ENCODE results near the gene ITM2C.

ITM2C gene

DNA sequence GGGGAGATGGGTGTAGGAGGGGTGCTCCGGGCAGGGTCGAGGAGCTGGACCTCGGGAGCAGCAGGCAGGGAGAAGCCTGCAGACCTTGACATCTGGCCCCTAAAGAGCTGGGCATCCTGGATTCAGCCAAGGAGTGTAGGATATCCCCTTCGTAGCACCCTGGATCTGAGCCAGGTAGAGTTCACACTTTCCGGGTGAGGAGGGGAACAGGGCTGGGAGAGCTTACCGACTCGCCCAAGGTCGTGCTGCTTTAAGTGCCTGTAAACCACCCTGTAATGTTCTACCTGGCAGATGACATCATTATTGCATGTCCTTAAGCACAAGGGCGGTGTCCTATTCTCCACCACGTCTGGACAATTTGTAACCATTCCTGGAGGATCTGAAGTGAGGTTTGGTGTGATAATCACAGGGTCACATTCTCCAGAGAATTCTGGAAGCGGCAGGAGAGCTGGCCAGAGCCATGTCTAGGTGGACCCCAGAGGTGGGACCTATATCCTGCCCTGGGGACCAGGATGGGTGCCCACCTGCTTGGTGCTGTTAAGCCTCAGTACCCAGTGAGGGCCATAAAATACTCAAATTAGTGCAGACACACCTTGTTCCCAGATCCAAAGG is 14.6 kb downstream of the ITM2C start:
- Histone ChIP-seq H3K4me3 (ENCODE audit: low read depth, low read length) (no peak overlapping the region), H3K36me3 (replicated peaks) (peaks cover 15% of the 10 kb centered on the region), H3K27me3 (replicated peaks) (no peaks in the 10 kb centered on the region), H3K27ac (no peak overlapping the region)
- TF ChIP-seq, protein P1, sequence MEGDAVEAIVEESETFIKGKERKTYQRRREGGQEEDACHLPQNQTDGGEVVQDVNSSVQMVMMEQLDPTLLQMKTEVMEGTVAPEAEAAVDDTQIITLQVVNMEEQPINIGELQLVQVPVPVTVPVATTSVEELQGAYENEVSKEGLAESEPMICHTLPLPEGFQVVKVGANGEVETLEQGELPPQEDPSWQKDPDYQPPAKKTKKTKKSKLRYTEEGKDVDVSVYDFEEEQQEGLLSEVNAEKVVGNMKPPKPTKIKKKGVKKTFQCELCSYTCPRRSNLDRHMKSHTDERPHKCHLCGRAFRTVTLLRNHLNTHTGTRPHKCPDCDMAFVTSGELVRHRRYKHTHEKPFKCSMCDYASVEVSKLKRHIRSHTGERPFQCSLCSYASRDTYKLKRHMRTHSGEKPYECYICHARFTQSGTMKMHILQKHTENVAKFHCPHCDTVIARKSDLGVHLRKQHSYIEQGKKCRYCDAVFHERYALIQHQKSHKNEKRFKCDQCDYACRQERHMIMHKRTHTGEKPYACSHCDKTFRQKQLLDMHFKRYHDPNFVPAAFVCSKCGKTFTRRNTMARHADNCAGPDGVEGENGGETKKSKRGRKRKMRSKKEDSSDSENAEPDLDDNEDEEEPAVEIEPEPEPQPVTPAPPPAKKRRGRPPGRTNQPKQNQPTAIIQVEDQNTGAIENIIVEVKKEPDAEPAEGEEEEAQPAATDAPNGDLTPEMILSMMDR (IDR thresholded peaks at IDR 0.05; ENCODE audit: low read depth, low read length, missing control alignments) = no peak
- in situ Hi-C loops (cut with HindIII; ENCODE audit: low pct_ligation_motif_present, low sequenced_read_pairs) = no loop called here
- DNase-seq = no peak

DNA sequence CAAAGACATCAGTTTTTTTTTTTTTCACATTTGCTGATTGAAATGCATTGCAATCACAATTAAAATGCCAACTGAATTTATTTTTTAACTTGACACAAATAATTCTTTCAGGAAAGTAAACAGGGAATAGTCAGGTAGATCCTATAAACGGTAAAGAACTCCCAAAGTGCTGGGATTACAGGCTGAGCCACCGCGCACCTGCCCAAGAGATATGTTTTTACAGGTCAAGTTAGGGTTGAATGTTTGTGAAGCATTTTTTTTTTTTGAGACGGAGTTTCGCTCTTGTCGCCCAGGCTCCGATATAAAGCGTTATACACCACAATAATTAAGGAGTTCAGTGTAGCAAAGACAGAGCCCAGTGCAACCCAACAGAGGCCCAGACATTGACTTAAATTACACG is 15.1 kb downstream of the ITM2C start:
- in situ Hi-C loops (cut with HindIII; ENCODE audit: low pct_ligation_motif_present, low sequenced_read_pairs) = no loop called here
- no peak for DNase-seq
- Histone ChIP-seq H3K27ac (no peak overlapping the region), H3K4me3 (ENCODE audit: low read depth, low read length) (no peak overlapping the region), H3K27me3 (replicated peaks) (no peaks in the 10 kb centered on the region), H3K36me3 (replicated peaks) (peaks cover 15% of the 10 kb centered on the region)
- TF ChIP-seq, protein P1 (IDR thresholded peaks at IDR 0.05; ENCODE audit: low read depth, low read length, missing control alignments) = no peak

DNA sequence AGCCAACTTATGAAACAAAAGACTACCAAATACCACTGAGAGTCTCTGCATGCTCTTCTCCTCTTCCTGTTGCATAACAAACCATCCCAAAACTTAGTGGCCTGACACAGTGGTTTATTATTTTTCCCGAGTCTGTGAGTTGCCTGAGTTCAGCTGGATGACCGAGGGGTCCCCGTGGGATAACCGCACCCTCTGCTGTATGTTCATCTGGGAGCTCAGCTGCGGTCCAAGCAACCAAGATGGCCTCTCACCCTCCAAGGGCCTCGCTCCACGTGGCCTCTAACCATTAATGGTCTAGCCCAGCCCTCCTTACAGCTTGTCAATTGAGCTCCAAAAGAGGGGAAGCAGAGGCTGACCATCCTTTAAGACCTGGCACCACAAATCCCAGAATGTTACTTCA is 17.1 kb downstream of the ITM2C start:
- Histone ChIP-seq H3K4me3 (ENCODE audit: low read depth, low read length) (no peak overlapping the region), H3K27me3 (replicated peaks) (no peaks in the 10 kb centered on the region), H3K36me3 (replicated peaks) (peaks cover 9% of the 10 kb centered on the region), H3K27ac (no peak overlapping the region)
- in situ Hi-C loops (cut with HindIII; ENCODE audit: low pct_ligation_motif_present, low sequenced_read_pairs) = no loop called here
- TF ChIP-seq, protein P1 (IDR thresholded peaks at IDR 0.05; ENCODE audit: low read depth, low read length, missing control alignments) = no peak
- no peak for DNase-seq

DNA sequence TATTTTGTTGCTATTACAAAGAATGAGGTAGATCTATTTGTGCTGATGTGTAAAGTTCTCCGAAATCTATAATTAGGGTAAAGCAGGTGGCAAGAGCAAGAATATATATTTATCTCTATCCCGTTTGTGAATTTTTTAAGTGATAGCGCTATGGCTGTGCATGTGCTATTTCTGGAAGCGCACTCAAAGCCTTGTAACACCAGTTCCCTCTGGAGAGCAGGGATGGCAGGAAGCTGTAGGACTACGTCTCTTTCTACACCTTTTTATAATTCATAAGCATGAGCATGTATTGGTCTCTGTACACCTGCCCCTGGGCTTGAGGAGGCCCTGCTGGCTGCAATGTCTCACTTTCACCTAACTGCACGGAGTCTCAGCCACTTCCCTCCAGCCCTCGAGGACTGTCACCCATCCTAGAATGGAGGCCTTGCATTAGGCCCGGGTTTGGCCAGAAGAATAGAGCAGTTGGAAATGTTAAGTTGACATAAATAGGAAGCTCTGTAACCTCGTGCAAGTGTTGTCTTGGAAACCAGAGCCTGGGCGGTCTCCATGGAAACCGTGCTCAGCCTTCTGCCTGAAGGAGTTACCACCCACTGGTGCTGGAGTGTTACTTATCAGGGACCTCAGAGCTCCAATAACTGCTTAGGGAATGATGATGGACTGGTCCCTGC is 20.9 kb downstream of the ITM2C start:
- peak; percentile 85 for DNase-seq
- in situ Hi-C loops (cut with HindIII; ENCODE audit: low pct_ligation_motif_present, low sequenced_read_pairs) = no loop called here
- TF ChIP-seq, protein P1 (IDR thresholded peaks at IDR 0.05; ENCODE audit: low read depth, low read length, missing control alignments) = no peak
- Histone ChIP-seq H3K27me3 (replicated peaks) (no peaks in the 10 kb centered on the region), H3K4me3 (ENCODE audit: low read depth, low read length) (no peak overlapping the region), H3K36me3 (replicated peaks) (no peaks in the 10 kb centered on the region), H3K27ac (no peak overlapping the region)

DNA sequence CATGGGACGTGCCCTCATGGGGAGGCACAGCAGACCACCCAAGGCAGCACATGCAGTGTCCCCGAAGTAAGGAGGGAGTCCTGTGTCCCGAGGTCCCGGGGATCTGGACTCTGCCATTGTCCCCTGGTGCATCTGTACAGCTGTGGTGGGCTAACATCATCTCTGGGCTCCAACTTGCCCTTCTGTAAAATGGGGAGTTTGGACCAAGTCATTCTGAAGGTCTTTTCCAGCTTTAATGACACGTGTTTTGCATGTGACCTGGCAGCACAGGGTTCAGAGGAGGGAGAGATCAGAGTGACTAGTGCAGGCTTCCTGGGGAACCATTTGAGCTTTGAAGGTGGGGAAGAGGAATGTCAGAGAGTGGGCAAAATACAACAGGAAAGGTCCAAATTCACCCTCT is 21.5 kb downstream of the ITM2C start:
- no peak for DNase-seq
- TF ChIP-seq, protein P1 (IDR thresholded peaks at IDR 0.05; ENCODE audit: low read depth, low read length, missing control alignments) = no peak
- Histone ChIP-seq H3K27ac (no peak overlapping the region), H3K27me3 (replicated peaks) (no peaks in the 10 kb centered on the region), H3K4me3 (ENCODE audit: low read depth, low read length) (no peak overlapping the region), H3K36me3 (replicated peaks) (no peaks in the 10 kb centered on the region)
- in situ Hi-C loops (cut with HindIII; ENCODE audit: low pct_ligation_motif_present, low sequenced_read_pairs) = no loop called here
